Brain microvascular endothelial cell (primary cell): Measurements from ENCODE around the gene STARD5.

Experiments used
- DNase-seq: peaks from one replicate; pipeline ENCODE4 v3.0.0-alpha.2; 2020
- H3K27ac ChIP-seq: fragments of 250-450 bp; sonication (Bioruptor Pico); 2 replicates; pipeline ENCODE4 v1.5.1; 2020; ENCODE audit warnings: mild to moderate bottlenecking, moderate library complexity
- H3K27me3 ChIP-seq: fragments of 250-450 bp; sonication (Bioruptor Pico); replicated peaks from 2 replicates; pipeline ENCODE4 v1.5.1; 2020; ENCODE audit warnings: mild to moderate bottlenecking
- H3K36me3 ChIP-seq: fragments of 250-450 bp; sonication (Bioruptor Pico); replicated peaks from 2 replicates; pipeline ENCODE4 v1.5.1; 2020; ENCODE audit warnings: mild to moderate bottlenecking
- H3K4me3 ChIP-seq: 2 replicates; pipeline ENCODE4 v1.5.1; 2011; ENCODE audit warnings: low read depth, mild to moderate bottlenecking, control low read depth, low read length, moderate library complexity
- CTCF ChIP-seq: IDR thresholded peaks from 2 replicates; pipeline ENCODE4 v1.5.1; 2011; ENCODE audit warnings: low read depth, mild to moderate bottlenecking, moderate library complexity, low read length, control low read depth, inconsistent platforms; ENCODE audit errors: missing control alignments
- in situ Hi-C: cut with HindIII; loops from 2 replicates; pipeline ENCODE4 v1.10.0; 2017; ENCODE audit warnings: low sequenced_read_pairs, low pct_ligation_motif_present

STARD5 gene

GRCh38 chr15:81314378-81314777, 9.6 kb downstream of the STARD5 start:
- DNase-seq, result no peak
- no peak for TF ChIP-seq CTCF
- no peak overlapping the region for H3K27ac ChIP-seq
- peaks cover 7% of the 10 kb centered on the region for H3K36me3 ChIP-seq
- in situ Hi-C loops, result no loop called here
- no peak overlapping the region for H3K4me3 ChIP-seq
- H3K27me3 ChIP-seq, result no peaks in the 10 kb centered on the region

- in situ Hi-C loops, result no loop called here
- TF ChIP-seq CTCF, result no peak
- H3K36me3 ChIP-seq, result peaks cover 7% of the 10 kb centered on the region
- no peak overlapping the region for H3K27ac ChIP-seq
- DNase-seq, result no peak
- no peak overlapping the region for H3K4me3 ChIP-seq
- H3K27me3 ChIP-seq, result no peaks in the 10 kb centered on the region
These were observed 10.3 kb downstream of the STARD5 start for GRCh38 chr15:81313686-81314085.

GRCh38 chr15:81312790-81313543, 11.0 kb downstream of the STARD5 start:
- H3K27me3 ChIP-seq, result no peaks in the 10 kb centered on the region
- peak overlapping the region; percentile 47 for H3K27ac ChIP-seq
- TF ChIP-seq CTCF, result no peak
- H3K36me3 ChIP-seq, result peaks cover 3% of the 10 kb centered on the region
- no peak overlapping the region for H3K4me3 ChIP-seq
- in situ Hi-C loops, result no loop called here
- DNase-seq, result peak; percentile 97

- DNase-seq, result no peak
- Histone ChIP-seq H3K27me3 (no peaks in the 10 kb centered on the region), H3K4me3 (no peak overlapping the region), H3K36me3 (peaks cover 2% of the 10 kb centered on the region), H3K27ac (no peak overlapping the region)
- in situ Hi-C loops, result no loop called here
- no peak for TF ChIP-seq CTCF
These were observed 12.0 kb downstream of the STARD5 start for GRCh38 chr15:81311752-81312464.

GRCh38 chr15:81310480-81310879, 13.5 kb downstream of the STARD5 start:
- in situ Hi-C loops, result no loop called here
- Histone ChIP-seq H3K27me3 (no peaks in the 10 kb centered on the region), H3K27ac (no peak overlapping the region), H3K4me3 (no peak overlapping the region), H3K36me3 (no peaks in the 10 kb centered on the region)
- DNase-seq, result no peak
- TF ChIP-seq CTCF, result no peak
